ENCODE results near the gene TTF1. TPM values are rescaled to one million over a fixed set of nuclear protein-coding genes. Genes with fewer than 3 reads are reported as not detected.
A peak's percentile ranks its signal among the peaks of the same experiment; 100 is the strongest.

Gene TTF1, protein sequence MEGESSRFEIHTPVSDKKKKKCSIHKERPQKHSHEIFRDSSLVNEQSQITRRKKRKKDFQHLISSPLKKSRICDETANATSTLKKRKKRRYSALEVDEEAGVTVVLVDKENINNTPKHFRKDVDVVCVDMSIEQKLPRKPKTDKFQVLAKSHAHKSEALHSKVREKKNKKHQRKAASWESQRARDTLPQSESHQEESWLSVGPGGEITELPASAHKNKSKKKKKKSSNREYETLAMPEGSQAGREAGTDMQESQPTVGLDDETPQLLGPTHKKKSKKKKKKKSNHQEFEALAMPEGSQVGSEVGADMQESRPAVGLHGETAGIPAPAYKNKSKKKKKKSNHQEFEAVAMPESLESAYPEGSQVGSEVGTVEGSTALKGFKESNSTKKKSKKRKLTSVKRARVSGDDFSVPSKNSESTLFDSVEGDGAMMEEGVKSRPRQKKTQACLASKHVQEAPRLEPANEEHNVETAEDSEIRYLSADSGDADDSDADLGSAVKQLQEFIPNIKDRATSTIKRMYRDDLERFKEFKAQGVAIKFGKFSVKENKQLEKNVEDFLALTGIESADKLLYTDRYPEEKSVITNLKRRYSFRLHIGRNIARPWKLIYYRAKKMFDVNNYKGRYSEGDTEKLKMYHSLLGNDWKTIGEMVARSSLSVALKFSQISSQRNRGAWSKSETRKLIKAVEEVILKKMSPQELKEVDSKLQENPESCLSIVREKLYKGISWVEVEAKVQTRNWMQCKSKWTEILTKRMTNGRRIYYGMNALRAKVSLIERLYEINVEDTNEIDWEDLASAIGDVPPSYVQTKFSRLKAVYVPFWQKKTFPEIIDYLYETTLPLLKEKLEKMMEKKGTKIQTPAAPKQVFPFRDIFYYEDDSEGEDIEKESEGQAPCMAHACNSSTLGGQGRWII
- total RNA-seq: 22.0 and 22.8 TPM in 2 replicates

DNA sequence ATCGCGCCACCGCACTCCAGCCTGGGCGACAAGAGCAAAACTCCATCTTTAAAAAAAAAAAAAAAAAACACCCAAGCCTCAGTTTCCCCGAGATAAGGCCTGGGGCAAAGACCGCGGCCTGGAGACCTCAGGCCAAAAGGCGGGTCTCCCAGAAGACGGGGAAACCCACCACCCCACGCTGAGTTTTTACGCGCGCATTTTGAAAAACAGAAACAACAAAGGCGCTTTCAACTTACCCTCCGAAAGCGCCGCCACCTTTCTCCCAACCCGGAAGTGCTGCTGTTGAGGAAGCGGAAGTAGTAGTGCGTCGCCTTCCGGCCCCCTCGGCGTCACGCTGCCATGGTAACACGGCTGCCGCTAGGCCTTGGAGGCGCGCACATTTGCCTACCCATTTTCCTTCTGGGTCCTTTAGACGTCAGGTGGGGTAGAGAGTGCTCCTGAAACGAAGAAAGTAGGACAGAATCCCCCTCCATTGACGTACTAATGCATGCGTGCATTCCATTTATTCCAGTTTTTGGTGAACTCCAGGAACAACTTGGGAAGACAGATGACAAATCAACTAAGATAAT lies at the start of gene TTF1:
Gene TTF1, minus strand, starts transcription at position 287 of the 569 bp plus-strand sequence. CDS start 4,019 bp downstream, outside the sequence.
- H3K27me3 Mint-ChIP-seq: peaks cover 1% of the 10 kb centered on the region
- H3K27ac Mint-ChIP-seq: peak within 1 kb of the TSS; percentile 87
- DNase-seq (peak; percentile 85), ATAC-seq (ENCODE audit: low read depth) (peak; percentile 80)
- no peaks in the 10 kb centered on the region for H3K9me3 Mint-ChIP-seq
- peaks cover 50% of the 10 kb centered on the region for H3K4me1 Mint-ChIP-seq
- peak within 1 kb of the TSS; percentile 94 for H3K4me3 Mint-ChIP-seq
- H3K36me3 Mint-ChIP-seq (ENCODE audit: low read depth): peaks cover 26% of the 10 kb centered on the region
- ChIA-PET POLR2A (interaction anchor here (0.7 to 1.7 kb wide), 6 partner anchors 22 to 363 kb away, joined by 5 to 11 read pairs (median 8); partner anchors contain the start of gene DDX31), CTCF (interaction anchor here (0.9 kb wide), 1 partner anchor 42 kb away, joined by 3 read pairs; no protein-coding TSS in a partner anchor)
- intact Hi-C loops (cut with micrococcal nuclease): loop anchor here (1.0 to 5.0 kb wide), 6 partner anchors 24 to 472 kb away; partner anchors contain the start of genes AK8, GTF3C4, SETX and SPACA9
- TF ChIP-seq, protein P1, sequence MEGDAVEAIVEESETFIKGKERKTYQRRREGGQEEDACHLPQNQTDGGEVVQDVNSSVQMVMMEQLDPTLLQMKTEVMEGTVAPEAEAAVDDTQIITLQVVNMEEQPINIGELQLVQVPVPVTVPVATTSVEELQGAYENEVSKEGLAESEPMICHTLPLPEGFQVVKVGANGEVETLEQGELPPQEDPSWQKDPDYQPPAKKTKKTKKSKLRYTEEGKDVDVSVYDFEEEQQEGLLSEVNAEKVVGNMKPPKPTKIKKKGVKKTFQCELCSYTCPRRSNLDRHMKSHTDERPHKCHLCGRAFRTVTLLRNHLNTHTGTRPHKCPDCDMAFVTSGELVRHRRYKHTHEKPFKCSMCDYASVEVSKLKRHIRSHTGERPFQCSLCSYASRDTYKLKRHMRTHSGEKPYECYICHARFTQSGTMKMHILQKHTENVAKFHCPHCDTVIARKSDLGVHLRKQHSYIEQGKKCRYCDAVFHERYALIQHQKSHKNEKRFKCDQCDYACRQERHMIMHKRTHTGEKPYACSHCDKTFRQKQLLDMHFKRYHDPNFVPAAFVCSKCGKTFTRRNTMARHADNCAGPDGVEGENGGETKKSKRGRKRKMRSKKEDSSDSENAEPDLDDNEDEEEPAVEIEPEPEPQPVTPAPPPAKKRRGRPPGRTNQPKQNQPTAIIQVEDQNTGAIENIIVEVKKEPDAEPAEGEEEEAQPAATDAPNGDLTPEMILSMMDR (IDR thresholded peaks at IDR 0.05): no peak

DNA sequence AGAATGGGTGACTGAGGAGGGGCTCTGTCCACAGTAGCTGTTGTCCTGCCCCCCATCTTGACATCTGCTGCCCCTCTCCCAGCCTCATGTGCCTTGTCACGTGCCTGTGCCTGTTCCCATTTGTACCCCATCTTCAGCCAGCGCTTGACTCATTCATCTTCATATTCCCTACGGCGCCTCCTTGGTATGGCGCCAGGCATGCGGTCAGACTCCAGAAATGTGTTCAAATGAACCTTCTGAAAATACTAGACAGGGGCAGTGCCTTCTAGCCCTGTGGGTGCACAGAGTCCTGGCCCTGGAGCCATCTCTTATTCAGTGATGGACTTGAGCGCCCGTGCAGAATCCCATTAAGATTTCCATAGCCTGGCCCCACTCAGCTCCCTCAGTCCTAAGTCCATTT lies 49.6 kb upstream of the TTF1 start:
- ATAC-seq (ENCODE audit: low read depth) (no peak), DNase-seq (no peak)
- H3K9me3 Mint-ChIP-seq: no peaks in the 10 kb centered on the region
- no peak overlapping the region for H3K27ac Mint-ChIP-seq
- H3K4me3 Mint-ChIP-seq: no peak overlapping the region
- CTCF ChIA-PET: no interaction called here
- H3K4me1 Mint-ChIP-seq: no peaks in the 10 kb centered on the region
- intact Hi-C loops (cut with micrococcal nuclease): loop anchor here (10.0 kb wide), 1 partner anchor 59 kb away; no protein-coding TSS in a partner anchor
- TF ChIP-seq, protein P1 (IDR thresholded peaks at IDR 0.05): no peak
- H3K36me3 Mint-ChIP-seq (ENCODE audit: low read depth): no peaks in the 10 kb centered on the region
- POLR2A ChIA-PET: no interaction called here
- H3K27me3 Mint-ChIP-seq: peaks cover 8% of the 10 kb centered on the region

DNA sequence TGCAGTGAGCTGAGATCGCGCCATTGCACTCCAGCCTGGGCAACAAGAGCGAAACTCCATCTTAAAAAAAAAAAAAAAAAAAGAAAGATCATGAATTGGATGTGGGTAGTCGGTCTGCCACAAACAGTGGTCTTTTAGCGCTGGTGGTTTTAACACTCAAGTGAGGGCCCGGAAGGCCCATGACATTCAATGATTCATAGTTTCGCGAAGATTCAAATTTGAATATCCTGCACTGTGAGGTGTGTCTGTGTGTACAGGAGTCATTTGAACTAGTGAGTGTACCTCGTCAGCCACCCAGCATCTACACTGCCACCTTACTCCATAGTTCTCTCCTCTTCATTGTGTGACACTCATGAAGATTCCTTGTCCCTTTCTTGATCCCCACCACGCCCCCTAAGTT lies 44.6 kb upstream of the TTF1 start:
- no peak for ATAC-seq (ENCODE audit: low read depth)
- Mint-ChIP-seq H3K4me1 (no peaks in the 10 kb centered on the region), H3K4me3 (no peak overlapping the region), H3K9me3 (no peaks in the 10 kb centered on the region), H3K27ac (no peak overlapping the region), H3K36me3 (ENCODE audit: low read depth) (no peaks in the 10 kb centered on the region), H3K27me3 (peaks cover 12% of the 10 kb centered on the region)
- POLR2A ChIA-PET: no interaction called here
- no peak for DNase-seq
- CTCF ChIA-PET: no interaction called here
- TF ChIP-seq, protein P1 (IDR thresholded peaks at IDR 0.05): no peak
- intact Hi-C loops (cut with micrococcal nuclease): loop anchor here (10.0 kb wide), 1 partner anchor 64 kb away; no protein-coding TSS in a partner anchor

DNA sequence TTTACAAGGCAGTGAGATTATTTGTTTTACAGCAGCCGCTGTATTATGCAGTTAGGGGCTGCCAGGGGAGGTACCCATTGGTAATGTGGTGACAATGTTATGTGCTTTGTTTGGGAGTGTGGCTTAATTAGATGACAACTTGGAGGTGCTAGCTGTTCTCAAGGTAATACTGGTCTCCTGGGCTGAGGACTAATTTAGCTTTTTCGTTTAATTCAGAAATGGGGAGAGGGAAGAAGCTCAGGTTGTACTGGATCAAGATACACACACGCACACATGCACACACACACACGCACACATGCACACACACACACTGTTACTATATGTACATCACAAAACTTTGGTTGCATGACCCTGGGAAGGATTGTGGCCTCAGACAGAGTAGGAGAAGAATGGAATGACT lies 41.3 kb upstream of the TTF1 start:
- intact Hi-C loops (cut with micrococcal nuclease): no loop called here
- no peaks in the 10 kb centered on the region for H3K36me3 Mint-ChIP-seq (ENCODE audit: low read depth)
- H3K9me3 Mint-ChIP-seq: no peaks in the 10 kb centered on the region
- H3K4me3 Mint-ChIP-seq: no peak overlapping the region
- H3K4me1 Mint-ChIP-seq: no peaks in the 10 kb centered on the region
- POLR2A ChIA-PET: no interaction called here
- CTCF ChIA-PET: no interaction called here
- H3K27ac Mint-ChIP-seq: no peak overlapping the region
- no peak for DNase-seq
- H3K27me3 Mint-ChIP-seq: peaks cover 16% of the 10 kb centered on the region
- no peak for ATAC-seq (ENCODE audit: low read depth)
- TF ChIP-seq, protein P1 (IDR thresholded peaks at IDR 0.05): no peak
